HAP-1 (cell line): ENCODE results near the gene MAPK1.
"Not testable (repeated sequence)": the region's sequence is repeated elsewhere in the genome, so short reads cannot be mapped to it uniquely, and the experiment has no call there.

Experiments
- DNase-seq, 2 experiments: peaks; one replicate each; pipeline ENCODE4 v3.0.0-alpha.2; 2016 to 2020; ENCODE audit warnings: low spot score in 2 of 2
- H3K27me3 ChIP-seq: fragments of 250-450 bp; sonication (Bioruptor Pico); 2 replicates; pipeline ENCODE4 v1.5.1; 2020; ENCODE audit warnings: low read depth, mild to moderate bottlenecking, moderate library complexity
- H3K36me3 ChIP-seq: fragments of 250-450 bp; sonication (Bioruptor Pico); replicated peaks from 2 replicates; pipeline ENCODE4 v1.5.1; 2020; ENCODE audit warnings: mild to moderate bottlenecking
- H3K4me1 ChIP-seq: fragments of 250-450 bp; sonication (Bioruptor Pico); 2 replicates; pipeline ENCODE4 v1.5.1; 2020; ENCODE audit warnings: mild to moderate bottlenecking
- H3K4me3 ChIP-seq: fragments of 250-450 bp; sonication (Bioruptor Pico); 2 replicates; pipeline ENCODE4 v1.5.1; 2020; ENCODE audit warnings: mild to moderate bottlenecking, moderate library complexity
- H3K9me3 ChIP-seq: fragments of 250-450 bp; sonication (Bioruptor Pico); 2 replicates; pipeline ENCODE4 v1.5.1; 2020; ENCODE audit warnings: mild to moderate bottlenecking, moderate library complexity
- in situ Hi-C: fragments of 300-500 bp; cut with MboI; formaldehyde crosslinking; loops from 3 replicates; pipeline ENCODE4 v1.14.3; 2020; ENCODE audit warnings: low sequenced_read_pairs, inconsistent platforms, mixed read lengths

Gene MAPK1

GRCh38 chr22:21829523-21829922 lies 37.9 kb downstream of the MAPK1 start:
- Histone ChIP-seq H3K27me3 (no peaks in the 10 kb centered on the region), H3K4me3 (no peak overlapping the region), H3K9me3 (no peaks in the 10 kb centered on the region), H3K36me3 (peaks cover 10% of the 10 kb centered on the region; the same call in 1 of the 2 replicates), H3K4me1 (peaks cover 15% of the 10 kb centered on the region)
- in situ Hi-C loops = no loop called here
- no peak for DNase-seq

- H3K9me3 ChIP-seq = no peaks in the 10 kb centered on the region
- peaks cover 10% of the 10 kb centered on the region; the same call in 1 of the 2 replicates for H3K36me3 ChIP-seq
- DNase-seq = no peak
- in situ Hi-C loops = no loop called here
- H3K4me3 ChIP-seq = no peak overlapping the region
- peaks cover 18% of the 10 kb centered on the region for H3K4me1 ChIP-seq
- H3K27me3 ChIP-seq = no peaks in the 10 kb centered on the region
Measured at GRCh38 chr22:21828268-21828638, 39.2 kb downstream of the MAPK1 start.

- Histone ChIP-seq H3K27me3 (no peaks in the 10 kb centered on the region), H3K9me3 (no peaks in the 10 kb centered on the region), H3K36me3 (peaks cover 10% of the 10 kb centered on the region; the same call in 1 of the 2 replicates), H3K4me3 (no peak overlapping the region), H3K4me1 (peaks cover 18% of the 10 kb centered on the region)
- DNase-seq = no peak
- in situ Hi-C loops = no loop called here
Measured at GRCh38 chr22:21827628-21828267, 39.7 kb downstream of the MAPK1 start.

GRCh38 chr22:21826204-21826603 lies 41.2 kb downstream of the MAPK1 start:
- Histone ChIP-seq H3K9me3 (no peaks in the 10 kb centered on the region), H3K4me1 (peaks cover 18% of the 10 kb centered on the region), H3K27me3 (no peaks in the 10 kb centered on the region), H3K36me3 (peaks cover 4% of the 10 kb centered on the region; the same call in 1 of the 2 replicates), H3K4me3 (no peak overlapping the region)
- DNase-seq = no peak
- in situ Hi-C loops = no loop called here

GRCh38 chr22:21824962-21825361 lies 42.5 kb downstream of the MAPK1 start:
- DNase-seq, H3K27me3 ChIP-seq, H3K36me3 ChIP-seq, H3K4me3 ChIP-seq, in situ Hi-C loops, H3K9me3 ChIP-seq: not testable (repeated sequence)
- peaks cover 18% of the 10 kb centered on the region for H3K4me1 ChIP-seq

GRCh38 chr22:21824445-21824912 lies 43.0 kb downstream of the MAPK1 start:
- no peaks in the 10 kb centered on the region for H3K27me3 ChIP-seq
- no peaks in the 10 kb centered on the region for H3K9me3 ChIP-seq
- no peak overlapping the region for H3K4me3 ChIP-seq
- H3K4me1 ChIP-seq = peaks cover 18% of the 10 kb centered on the region
- H3K36me3 ChIP-seq = peaks cover 4% of the 10 kb centered on the region; the same call in 1 of the 2 replicates
- in situ Hi-C loops = no loop called here
- no peak for DNase-seq

- Histone ChIP-seq H3K4me3 (no peak overlapping the region), H3K9me3 (no peaks in the 10 kb centered on the region), H3K4me1 (peaks cover 18% of the 10 kb centered on the region), H3K36me3 (peaks cover 4% of the 10 kb centered on the region; the same call in 1 of the 2 replicates), H3K27me3 (no peaks in the 10 kb centered on the region)
- in situ Hi-C loops = no loop called here
- no peak for DNase-seq
Measured at GRCh38 chr22:21823740-21824444, 43.6 kb downstream of the MAPK1 start.

GRCh38 chr22:21819183-21819770 lies 48.2 kb downstream of the MAPK1 start:
- no peaks in the 10 kb centered on the region for H3K9me3 ChIP-seq
- DNase-seq = no peak
- peaks cover 1% of the 10 kb centered on the region for H3K4me1 ChIP-seq
- H3K36me3 ChIP-seq = no peaks in the 10 kb centered on the region; the same call in 1 of the 2 replicates
- no peaks in the 10 kb centered on the region for H3K27me3 ChIP-seq
- in situ Hi-C loops = no loop called here
- H3K4me3 ChIP-seq = no peak overlapping the region

- H3K4me3 ChIP-seq = no peak overlapping the region
- no peak for DNase-seq
- H3K9me3 ChIP-seq = no peaks in the 10 kb centered on the region
- H3K27me3 ChIP-seq = no peaks in the 10 kb centered on the region
- no peaks in the 10 kb centered on the region for H3K4me1 ChIP-seq
- in situ Hi-C loops = no loop called here
- H3K36me3 ChIP-seq = no peaks in the 10 kb centered on the region; the same call in 1 of the 2 replicates
Measured at GRCh38 chr22:21818487-21819182, 48.8 kb downstream of the MAPK1 start.

- H3K4me1 ChIP-seq, DNase-seq, in situ Hi-C loops, H3K27me3 ChIP-seq, H3K9me3 ChIP-seq, H3K4me3 ChIP-seq, H3K36me3 ChIP-seq: not testable (repeated sequence)
Measured at GRCh38 chr22:21817497-21817853, 50.0 kb downstream of the MAPK1 start.

- DNase-seq = no peak
- Histone ChIP-seq H3K4me1 (no peaks in the 10 kb centered on the region), H3K27me3 (no peaks in the 10 kb centered on the region), H3K36me3 (no peaks in the 10 kb centered on the region; the same call in 1 of the 2 replicates), H3K9me3 (no peaks in the 10 kb centered on the region; the same call in 1 of the 2 replicates), H3K4me3 (no peak overlapping the region)
- in situ Hi-C loops = no loop called here
Measured at GRCh38 chr22:21816787-21817496, 50.5 kb downstream of the MAPK1 start.

GRCh38 chr22:21816472-21816786 lies 51.0 kb downstream of the MAPK1 start:
- in situ Hi-C loops = no loop called here
- no peaks in the 10 kb centered on the region for H3K4me1 ChIP-seq
- no peaks in the 10 kb centered on the region; the same call in 1 of the 2 replicates for H3K36me3 ChIP-seq
- no peaks in the 10 kb centered on the region for H3K27me3 ChIP-seq
- no peak for DNase-seq
- H3K9me3 ChIP-seq = no peaks in the 10 kb centered on the region; the same call in 1 of the 2 replicates
- H3K4me3 ChIP-seq = no peak overlapping the region

GRCh38 chr22:21815958-21816357 lies 51.5 kb downstream of the MAPK1 start:
- H3K27me3 ChIP-seq = no peaks in the 10 kb centered on the region
- H3K36me3 ChIP-seq = no peaks in the 10 kb centered on the region; the same call in 1 of the 2 replicates
- H3K4me3 ChIP-seq = no peak overlapping the region
- no peaks in the 10 kb centered on the region for H3K4me1 ChIP-seq
- in situ Hi-C loops = no loop called here
- H3K9me3 ChIP-seq = no peaks in the 10 kb centered on the region; the same call in 1 of the 2 replicates
- no peak for DNase-seq
